Measurements from ENCODE around the gene GUCD1.

Gene GUCD1

DNA sequence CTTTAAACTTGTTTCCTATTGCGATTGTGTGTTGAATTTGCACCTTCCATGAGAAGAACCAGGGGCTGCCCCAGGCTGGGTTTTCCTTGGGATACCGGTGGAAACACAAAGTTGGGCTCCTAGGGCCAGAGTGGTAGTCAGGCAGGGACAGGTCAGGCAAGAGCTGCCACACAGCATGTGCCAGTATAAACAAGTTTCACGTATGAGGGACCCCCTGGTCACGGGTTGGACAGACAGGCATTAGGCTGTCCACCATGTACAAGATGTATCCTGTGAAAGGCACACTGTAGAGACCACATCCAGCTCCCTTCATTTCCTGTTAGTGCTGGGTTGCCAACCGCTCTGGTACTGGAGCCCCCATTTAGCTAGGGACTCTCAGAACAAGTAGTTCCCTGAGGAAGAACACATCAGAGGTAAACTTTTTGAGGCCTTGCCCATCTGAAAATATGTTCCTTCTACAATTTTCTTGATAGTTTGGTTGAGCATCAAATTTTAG, 51.0 kb downstream of the GUCD1 start:
- Histone ChIP-seq H3K79me2 (ENCODE audit: insufficient read depth, low read length) (no peaks in the 10 kb centered on the region), H3K27ac (ENCODE audit: low read depth, low read length) (no peak overlapping the region), H3F3A (ENCODE audit: insufficient read depth) (no peaks in the 10 kb centered on the region), H3K27me3 (ENCODE audit: low read length) (no peaks in the 10 kb centered on the region), H3K9me3 (ENCODE audit: insufficient read depth, low read length) (no peaks in the 10 kb centered on the region), H2AFZ (ENCODE audit: low read depth, low read length, severe bottlenecking) (no peak overlapping the region), H3K4me3 (ENCODE audit: insufficient read depth, low read length, poor library complexity, severe bottlenecking) (no peak overlapping the region), H3K36me3 (ENCODE audit: low read length) (no peaks in the 10 kb centered on the region), H3K9me2 (replicated peaks; ENCODE audit: insufficient read depth, low read length) (no peaks in the 10 kb centered on the region), H4K20me1 (ENCODE audit: low read depth, low read length) (no peaks in the 10 kb centered on the region), H3K4me2 (ENCODE audit: low read depth, low read length, poor library complexity, severe bottlenecking) (no peak overlapping the region), H3K9ac (ENCODE audit: low read length) (no peak overlapping the region)
- TF ChIP-seq, protein P1, sequence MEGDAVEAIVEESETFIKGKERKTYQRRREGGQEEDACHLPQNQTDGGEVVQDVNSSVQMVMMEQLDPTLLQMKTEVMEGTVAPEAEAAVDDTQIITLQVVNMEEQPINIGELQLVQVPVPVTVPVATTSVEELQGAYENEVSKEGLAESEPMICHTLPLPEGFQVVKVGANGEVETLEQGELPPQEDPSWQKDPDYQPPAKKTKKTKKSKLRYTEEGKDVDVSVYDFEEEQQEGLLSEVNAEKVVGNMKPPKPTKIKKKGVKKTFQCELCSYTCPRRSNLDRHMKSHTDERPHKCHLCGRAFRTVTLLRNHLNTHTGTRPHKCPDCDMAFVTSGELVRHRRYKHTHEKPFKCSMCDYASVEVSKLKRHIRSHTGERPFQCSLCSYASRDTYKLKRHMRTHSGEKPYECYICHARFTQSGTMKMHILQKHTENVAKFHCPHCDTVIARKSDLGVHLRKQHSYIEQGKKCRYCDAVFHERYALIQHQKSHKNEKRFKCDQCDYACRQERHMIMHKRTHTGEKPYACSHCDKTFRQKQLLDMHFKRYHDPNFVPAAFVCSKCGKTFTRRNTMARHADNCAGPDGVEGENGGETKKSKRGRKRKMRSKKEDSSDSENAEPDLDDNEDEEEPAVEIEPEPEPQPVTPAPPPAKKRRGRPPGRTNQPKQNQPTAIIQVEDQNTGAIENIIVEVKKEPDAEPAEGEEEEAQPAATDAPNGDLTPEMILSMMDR (IDR thresholded peaks at IDR 0.05; ENCODE audit: insufficient read depth, low read length, poor library complexity, severe bottlenecking), result no peak
- no peak for TF ChIP-seq EZH2phosphoT487 (conservative IDR thresholded peaks at IDR 0.05; ENCODE audit: low read length)

- Histone ChIP-seq H3K4me3 (ENCODE audit: insufficient read depth, low read length, poor library complexity, severe bottlenecking) (no peak overlapping the region), H3K4me2 (ENCODE audit: low read depth, low read length, poor library complexity, severe bottlenecking) (no peak overlapping the region), H3K27ac (ENCODE audit: low read depth, low read length) (no peak overlapping the region), H3K36me3 (ENCODE audit: low read length) (no peaks in the 10 kb centered on the region), H2AFZ (ENCODE audit: low read depth, low read length, severe bottlenecking) (no peak overlapping the region), H3K9ac (ENCODE audit: low read length) (no peak overlapping the region), H3K79me2 (ENCODE audit: insufficient read depth, low read length) (no peaks in the 10 kb centered on the region), H3K9me3 (ENCODE audit: insufficient read depth, low read length) (no peaks in the 10 kb centered on the region), H3K27me3 (ENCODE audit: low read length) (no peaks in the 10 kb centered on the region), H3F3A (ENCODE audit: insufficient read depth) (no peaks in the 10 kb centered on the region), H3K9me2 (replicated peaks; ENCODE audit: insufficient read depth, low read length) (no peaks in the 10 kb centered on the region), H4K20me1 (ENCODE audit: low read depth, low read length) (no peaks in the 10 kb centered on the region)
- TF ChIP-seq, protein P1 (IDR thresholded peaks at IDR 0.05; ENCODE audit: insufficient read depth, low read length, poor library complexity, severe bottlenecking), result peak; percentile 83
- no peak for TF ChIP-seq EZH2phosphoT487 (conservative IDR thresholded peaks at IDR 0.05; ENCODE audit: low read length)
Measured at GRCh38 chr22:24503137-24503842, 51.6 kb downstream of the GUCD1 start.

GRCh38 chr22:24502541-24502940, 52.4 kb downstream of the GUCD1 start:
- no peaks in the 10 kb centered on the region for H4K20me1 ChIP-seq (ENCODE audit: low read depth, low read length)
- H3K27me3 ChIP-seq (ENCODE audit: low read length), result no peaks in the 10 kb centered on the region
- H2AFZ ChIP-seq (ENCODE audit: low read depth, low read length, severe bottlenecking), result no peak overlapping the region
- no peaks in the 10 kb centered on the region for H3F3A ChIP-seq (ENCODE audit: insufficient read depth)
- no peak overlapping the region for H3K4me3 ChIP-seq (ENCODE audit: insufficient read depth, low read length, poor library complexity, severe bottlenecking)
- no peaks in the 10 kb centered on the region for H3K79me2 ChIP-seq (ENCODE audit: insufficient read depth, low read length)
- no peaks in the 10 kb centered on the region for H3K9me2 ChIP-seq (replicated peaks; ENCODE audit: insufficient read depth, low read length)
- H3K9ac ChIP-seq (ENCODE audit: low read length), result no peak overlapping the region
- no peak overlapping the region for H3K27ac ChIP-seq (ENCODE audit: low read depth, low read length)
- H3K9me3 ChIP-seq (ENCODE audit: insufficient read depth, low read length), result no peaks in the 10 kb centered on the region
- TF ChIP-seq EZH2phosphoT487 (conservative IDR thresholded peaks at IDR 0.05; ENCODE audit: low read length), result no peak
- TF ChIP-seq, protein P1 (IDR thresholded peaks at IDR 0.05; ENCODE audit: insufficient read depth, low read length, poor library complexity, severe bottlenecking), result no peak
- H3K36me3 ChIP-seq (ENCODE audit: low read length), result no peaks in the 10 kb centered on the region
- no peak overlapping the region for H3K4me2 ChIP-seq (ENCODE audit: low read depth, low read length, poor library complexity, severe bottlenecking)

Measured in SU-DHL-6 (cell line).